B cell (primary cell): ENCODE results near the gene RBMS3. TPM values are rescaled to one million over a fixed set of nuclear protein-coding genes. Genes with fewer than 3 reads are reported as not detected.

Source experiments
- ATAC-seq: fragments of 200-7000 bp; cut with Tn5 transposase; one replicate; pipeline ENCODE4 v1.10.0; 2021; ENCODE audit warnings: low read depth, mild to moderate bottlenecking, moderate number of reproducible peaks, moderate library complexity
- CTCF ChIA-PET: fragments of 350-600 bp; sonication (Branson Sonifier 250); formaldehyde crosslinking; loops from one replicate; lab custom pipeline; 2021; ENCODE audit warnings: antibody characterized with exemption, inconsistent platforms; lab: Charles Lee
- POLR2A ChIA-PET: fragments of 350-600 bp; sonication (Branson Sonifier 250); formaldehyde crosslinking; loops from one replicate; lab custom pipeline; 2021; ENCODE audit warnings: antibody characterized with exemption; lab: Charles Lee
- DNase-seq: peaks from one replicate; pipeline ENCODE4 v3.0.0; 2013
- H2AFZ ChIP-seq: 2 replicates; pipeline ENCODE4 v1.6.1; 2012; ENCODE audit warnings: mild to moderate bottlenecking, low read depth, low read length; ENCODE audit not compliant: insufficient read depth, poor library complexity, severe bottlenecking
- H3K27ac ChIP-seq, 2 donors: 1 replicate in 1 of 2; 2 replicates in 1 of 2; pipeline ENCODE4 v1.5.1; 2012 to 2013; ENCODE audit warnings: low read length in 2 of 2, mild to moderate bottlenecking in 2 of 2, moderate library complexity in 1 of 2
- H3K27me3 ChIP-seq, 4 experiments: fragments of 200-600 bp in 1 of 4; sonication (generic) in 1 of 4; replicated peaks in 1 of 4; 1 replicate in 2 of 4; 2 replicates in 2 of 4; pipeline versions ENCODE4 v1.6.1 to v1.7.0; 2013 to 2016; ENCODE audit warnings: low read length in 3 of 4, mild to moderate bottlenecking in 2 of 4, mixed read lengths in 1 of 4, moderate library complexity in 1 of 4; ENCODE audit not compliant: insufficient read depth in 4 of 4, control insufficient read depth in 3 of 4; ENCODE audit errors: control extremely low read depth in 1 of 4
- H3K36me3 ChIP-seq, 2 experiments: replicated peaks in 1 of 2; 1 replicate in 1 of 2; 2 replicates in 1 of 2; pipeline versions ENCODE4 v1.6.1 to v1.7.1; 2013; ENCODE audit warnings: low read length in 1 of 2; ENCODE audit not compliant: insufficient read depth in 2 of 2, control insufficient read depth in 1 of 2; ENCODE audit errors: control extremely low read depth in 1 of 2, extremely low read depth in 1 of 2
- H3K4me1 ChIP-seq, 2 donors: fragments of 200-600 bp in 1 of 2; sonication (generic) in 1 of 2; 1 replicate in 1 of 2; 2 replicates in 1 of 2; pipeline versions ENCODE4 v1.5.1 to v1.6.1; 2013 to 2017; ENCODE audit warnings: low read length in 2 of 2; ENCODE audit not compliant: control insufficient read depth in 2 of 2, insufficient read depth in 2 of 2
- H3K4me2 ChIP-seq: replicated peaks from 2 replicates; pipeline ENCODE3; 2012; ENCODE audit warnings: mild to moderate bottlenecking, low read depth, low read length; ENCODE audit not compliant: poor library complexity, severe bottlenecking
- H3K4me3 ChIP-seq, 5 experiments: fragments of 200-600 bp in 1 of 5; sonication (generic) in 1 of 5; 1 replicate in 3 of 5; 2 replicates in 2 of 5; pipeline versions ENCODE4 v1.5.1 to v1.7.0; 2011 to 2016; ENCODE audit warnings: low read length in 4 of 5, mild to moderate bottlenecking in 4 of 5, low read depth in 2 of 5, control low read depth in 1 of 5, moderate library complexity in 1 of 5; ENCODE audit not compliant: insufficient read depth in 1 of 5; ENCODE audit errors: control extremely low read depth in 1 of 5, extremely low read depth in 1 of 5
- H3K79me2 ChIP-seq: fragments of 200-600 bp; sonication (generic); one replicate; pipeline ENCODE4 v1.6.0; 2016; ENCODE audit warnings: low read length; ENCODE audit not compliant: control insufficient read depth, insufficient read depth
- H3K9ac ChIP-seq: fragments of 200-600 bp; sonication (generic); 2 replicates; pipeline ENCODE4 v1.6.1; 2017; ENCODE audit warnings: mild to moderate bottlenecking, low read length, moderate library complexity
- H3K9me3 ChIP-seq, 3 donors: one replicate each; pipeline versions ENCODE4 v1.6.1 to v1.7.1; 2013; ENCODE audit warnings: low read length in 2 of 3; ENCODE audit not compliant: control insufficient read depth in 2 of 3, insufficient read depth in 1 of 3; ENCODE audit errors: control extremely low read depth in 1 of 3
- H4K20me1 ChIP-seq: 2 replicates; pipeline ENCODE4 v1.6.0; 2012; ENCODE audit warnings: mild to moderate bottlenecking, low read length; ENCODE audit not compliant: insufficient read depth, control insufficient read depth, poor library complexity, severe bottlenecking
- H3K27ac Mint-ChIP-seq: one replicate; pipeline ENCODE4 v1.8.0; 2021; ENCODE audit warnings: mixed read lengths
- H3K27me3 Mint-ChIP-seq: one replicate; pipeline ENCODE4 v1.8.0; 2021; ENCODE audit warnings: mixed read lengths
- H3K4me1 Mint-ChIP-seq: one replicate; pipeline ENCODE4 v1.8.0; 2021; ENCODE audit warnings: mixed read lengths
- H3K4me3 Mint-ChIP-seq: one replicate; pipeline ENCODE4 v1.8.0; 2021; ENCODE audit warnings: mixed read lengths
- H3K9me3 Mint-ChIP-seq: one replicate; pipeline ENCODE4 v1.8.0; 2022; ENCODE audit warnings: mixed read lengths; ENCODE audit not compliant: insufficient read depth
- EZH2 ChIP-seq: IDR thresholded peaks from 2 replicates; pipeline ENCODE4 v1.6.1; 2012; ENCODE audit warnings: borderline replicate concordance, low read depth, mild to moderate bottlenecking, moderate library complexity, low read length; ENCODE audit not compliant: insufficient read depth, poor library complexity, severe bottlenecking
- WGBS: methylation state at CpG from one replicate; pipeline ENCODE4 v1.1.5; 2013; ENCODE audit warnings: missing lambda C conversion rate; ENCODE audit not compliant: insufficient coverage; 5-methylcytosine and 5-hydroxymethylcytosine counted together
- intact Hi-C: fragments of 100-400 bp; cut with micrococcal nuclease; formaldehyde crosslinking; loops from one replicate; pipeline ENCODE4 v1.10.0; 2022
- polyA plus RNA-seq: library from polyadenylated mRNA; depleted of rRNA; stranded (reverse); fragments of >200 nt; gene quantifications from 2 replicates; pipeline ENCODE4 v1.2.3, GENCODE V29; 2012
- total RNA-seq, 2 donors: library from RNA; stranded (reverse); fragments of 120-200 nt in 1 of 2; gene quantifications; 1 replicate in 1 of 2; 2 replicates in 1 of 2; pipeline versions ENCODE4 v1.2.3 to v1.2.4, GENCODE V29; 2013 to 2022
- TF ChIP-seq, protein P1 (sequence below): fragments of 200-600 bp; IDR thresholded peaks from one replicate; pipeline ENCODE4 v1.8.0; 2022; ENCODE audit warnings: antibody characterized with exemption, mild to moderate bottlenecking

The RBMS3 gene
- total and polyA plus RNA-seq, 2 donors (not counting 1 experiment from before 2014, with no cell fraction given): not detected

DNA sequence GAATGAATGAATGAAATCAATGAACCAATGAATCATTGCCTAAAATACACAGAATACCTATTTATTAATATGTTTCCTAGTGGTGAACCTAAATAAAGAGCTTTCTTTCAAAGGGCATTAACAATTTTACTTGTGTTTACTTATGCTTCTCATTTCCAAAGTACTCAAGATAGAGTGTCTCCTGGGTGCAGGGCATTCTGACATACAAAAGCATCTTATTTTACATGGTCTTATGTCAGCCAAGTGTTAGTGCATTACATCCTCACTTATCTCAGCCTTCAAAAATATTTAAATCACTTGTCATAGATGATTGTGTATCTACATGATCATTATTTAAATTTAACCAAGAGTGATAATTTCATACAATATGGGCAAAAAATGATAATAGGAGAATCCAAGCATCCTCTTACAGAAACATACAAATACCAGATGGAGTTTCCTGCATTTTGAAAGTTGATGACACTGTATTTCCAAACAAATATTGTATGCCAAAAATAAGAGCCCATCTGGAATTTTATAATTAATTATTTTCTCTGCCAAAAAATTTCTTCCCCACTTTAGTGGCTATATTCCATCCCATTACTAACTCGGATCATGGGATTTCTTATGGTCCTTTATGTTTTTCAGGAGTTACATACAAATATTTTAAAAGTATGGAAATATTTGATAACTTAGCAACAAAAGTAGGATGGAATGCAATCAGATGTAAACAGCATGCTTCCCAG lies 279.0 kb downstream of the RBMS3 start:
- CTCF ChIA-PET: no interaction called here
- no peak overlapping the region for H3K4me3 Mint-ChIP-seq
- H3K36me3 ChIP-seq: no peaks in the 10 kb centered on the region
- no peaks in the 10 kb centered on the region for H3K4me1 Mint-ChIP-seq
- ATAC-seq (no peak), DNase-seq (no peak)
- no peaks in the 10 kb centered on the region for H3K9me3 Mint-ChIP-seq
- peaks cover 0 to 3% (median 0%) of the 10 kb centered on the region in 3 donors for H3K9me3 ChIP-seq
- H3K4me2 ChIP-seq: no peak overlapping the region
- no peaks in the 10 kb centered on the region for H3K4me1 ChIP-seq
- TF ChIP-seq EZH2: no peak
- TF ChIP-seq, protein P1, sequence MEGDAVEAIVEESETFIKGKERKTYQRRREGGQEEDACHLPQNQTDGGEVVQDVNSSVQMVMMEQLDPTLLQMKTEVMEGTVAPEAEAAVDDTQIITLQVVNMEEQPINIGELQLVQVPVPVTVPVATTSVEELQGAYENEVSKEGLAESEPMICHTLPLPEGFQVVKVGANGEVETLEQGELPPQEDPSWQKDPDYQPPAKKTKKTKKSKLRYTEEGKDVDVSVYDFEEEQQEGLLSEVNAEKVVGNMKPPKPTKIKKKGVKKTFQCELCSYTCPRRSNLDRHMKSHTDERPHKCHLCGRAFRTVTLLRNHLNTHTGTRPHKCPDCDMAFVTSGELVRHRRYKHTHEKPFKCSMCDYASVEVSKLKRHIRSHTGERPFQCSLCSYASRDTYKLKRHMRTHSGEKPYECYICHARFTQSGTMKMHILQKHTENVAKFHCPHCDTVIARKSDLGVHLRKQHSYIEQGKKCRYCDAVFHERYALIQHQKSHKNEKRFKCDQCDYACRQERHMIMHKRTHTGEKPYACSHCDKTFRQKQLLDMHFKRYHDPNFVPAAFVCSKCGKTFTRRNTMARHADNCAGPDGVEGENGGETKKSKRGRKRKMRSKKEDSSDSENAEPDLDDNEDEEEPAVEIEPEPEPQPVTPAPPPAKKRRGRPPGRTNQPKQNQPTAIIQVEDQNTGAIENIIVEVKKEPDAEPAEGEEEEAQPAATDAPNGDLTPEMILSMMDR: no peak
- POLR2A ChIA-PET: no interaction called here
- H4K20me1 ChIP-seq: no peaks in the 10 kb centered on the region
- H3K27ac Mint-ChIP-seq: no peak overlapping the region
- H2AFZ ChIP-seq: no peak overlapping the region
- H3K79me2 ChIP-seq: no peaks in the 10 kb centered on the region
- no peak overlapping the region for H3K9ac ChIP-seq
- H3K27ac ChIP-seq: no peak overlapping the region
- intact Hi-C loops: no loop called here
- no peaks in the 10 kb centered on the region for H3K27me3 Mint-ChIP-seq
- H3K27me3 ChIP-seq: no peaks in the 10 kb centered on the region
- no CpG with 5 or more reads among the region's 1 CpG for WGBS
- H3K4me3 ChIP-seq: no peak overlapping the region

- no peak overlapping the region for H3K27ac ChIP-seq
- H3K4me3 ChIP-seq: no peak overlapping the region
- Mint-ChIP-seq H3K27me3 (no peaks in the 10 kb centered on the region), H3K4me3 (no peak overlapping the region), H3K4me1 (no peaks in the 10 kb centered on the region), H3K27ac (no peak overlapping the region), H3K9me3 (no peaks in the 10 kb centered on the region)
- H3K4me2 ChIP-seq: no peak overlapping the region
- intact Hi-C loops: no loop called here
- no peaks in the 10 kb centered on the region for H3K4me1 ChIP-seq
- POLR2A ChIA-PET: no interaction called here
- CTCF ChIA-PET: no interaction called here
- H2AFZ ChIP-seq: no peak overlapping the region
- WGBS: no CpG with 5 or more reads among the region's 4 CpGs
- H3K36me3 ChIP-seq: no peaks in the 10 kb centered on the region
- DNase-seq (no peak), ATAC-seq (no peak)
- H3K9ac ChIP-seq: no peak overlapping the region
- H3K27me3 ChIP-seq: no peaks in the 10 kb centered on the region
- H3K79me2 ChIP-seq: no peaks in the 10 kb centered on the region
- TF ChIP-seq EZH2: no peak
- TF ChIP-seq, protein P1: no peak
- no peaks in the 10 kb centered on the region for H4K20me1 ChIP-seq
- H3K9me3 ChIP-seq: peaks cover 0 to 3% (median 0%) of the 10 kb centered on the region in 3 donors
Observed at GRCh38 chr3:29561651-29562149, 280.8 kb downstream of the RBMS3 start.
